Measurements from ENCODE around the gene TVP23A.

The TVP23A gene

DNA sequence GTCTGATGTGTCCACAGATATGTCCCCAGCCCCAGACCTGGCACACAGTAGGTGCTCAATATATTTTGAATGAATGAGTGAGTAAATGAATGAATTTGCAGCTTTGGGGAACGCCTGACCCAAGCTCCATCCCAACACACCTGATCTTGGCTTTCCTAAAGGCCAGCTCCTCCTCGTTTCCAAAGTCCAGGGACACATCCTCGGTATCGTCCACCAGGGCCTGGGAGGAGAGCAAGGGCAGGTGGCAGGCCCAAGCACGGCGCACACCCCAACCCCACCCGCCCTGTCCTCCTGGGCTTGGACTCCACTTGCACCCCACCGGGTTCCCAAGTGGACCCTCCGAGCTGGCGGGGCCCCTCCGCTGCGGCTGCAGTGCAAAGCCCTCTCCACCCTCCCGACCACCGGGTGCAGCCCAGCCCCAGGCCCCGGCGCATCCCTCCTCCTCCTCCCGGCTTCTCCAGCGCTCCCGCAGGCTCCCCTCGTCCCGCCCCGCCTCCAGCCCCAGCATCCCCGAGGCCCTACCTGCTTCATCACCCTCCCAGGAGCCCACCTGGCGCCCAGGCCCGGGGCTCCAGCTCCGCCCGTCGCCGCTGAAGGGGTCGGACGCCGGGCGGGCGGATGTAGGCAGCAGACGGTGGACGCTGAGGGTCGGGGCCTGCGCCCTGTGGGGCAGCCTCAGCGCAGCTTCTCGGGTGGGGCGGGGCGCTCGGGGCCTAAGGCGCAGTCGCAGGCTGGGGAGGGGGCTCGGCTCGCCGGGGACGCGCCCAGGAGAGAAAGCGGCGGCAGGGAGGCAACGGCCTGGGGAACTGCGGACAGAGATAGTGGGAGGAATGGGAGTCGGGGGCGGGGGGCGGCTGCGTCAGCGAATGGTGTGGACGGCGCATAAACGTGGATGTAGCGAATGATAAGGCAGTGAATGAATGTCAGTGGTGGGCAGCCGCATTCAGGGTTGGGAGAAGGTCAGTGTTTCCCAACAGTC is at the start of gene TVP23A:
TVP23A (minus strand) TSS at position 832 of the 979 bp plus-strand sequence; CDS start at position 531, 301 bp downstream.
- peak; percentile 62 for DNase-seq

DNA sequence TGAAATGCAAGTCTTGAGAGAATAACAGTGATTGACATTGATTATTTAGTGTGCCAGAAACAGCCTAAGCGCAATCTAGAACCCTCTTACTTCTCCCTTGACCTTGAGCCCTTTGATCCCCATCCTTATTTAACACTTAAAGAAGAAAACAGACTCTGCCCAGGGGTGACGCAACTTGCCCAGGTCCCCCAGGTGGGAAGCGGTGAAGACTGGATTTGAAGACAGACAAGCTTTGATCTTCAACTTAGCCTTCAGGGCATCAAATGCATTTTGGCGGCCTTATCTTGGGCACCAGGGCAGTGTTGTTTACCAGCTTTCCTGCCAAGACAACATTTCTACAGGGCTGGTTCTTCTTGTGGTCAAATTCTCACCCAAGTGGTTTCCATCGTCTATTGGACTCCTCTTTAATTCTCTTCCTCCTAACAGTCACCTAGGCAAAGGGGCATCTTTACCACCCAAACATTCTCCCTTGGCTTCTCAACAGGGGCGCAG is 49.6 kb upstream of the TVP23A start:
- DNase-seq, result no peak

DNA sequence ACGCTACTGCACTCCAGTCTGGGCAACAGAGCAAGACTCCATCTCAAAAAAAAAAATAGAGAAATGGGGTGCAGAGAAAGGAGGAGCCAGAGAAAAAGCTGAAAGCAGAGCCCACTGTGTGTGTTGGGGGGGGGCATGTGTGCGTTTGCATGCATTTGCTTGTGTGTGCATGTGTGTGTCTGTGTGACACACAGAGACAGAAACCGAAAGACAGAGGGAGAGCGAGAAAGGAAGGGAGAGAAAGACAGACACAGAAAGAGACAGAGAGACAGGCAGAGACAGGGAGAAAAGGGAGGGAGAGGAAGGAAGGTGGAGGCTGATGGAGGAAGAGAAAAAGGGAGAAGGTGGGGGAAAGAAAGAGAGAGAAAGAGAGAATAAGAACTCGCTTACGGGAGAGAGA is 48.6 kb upstream of the TVP23A start:
- no peak for DNase-seq

DNA sequence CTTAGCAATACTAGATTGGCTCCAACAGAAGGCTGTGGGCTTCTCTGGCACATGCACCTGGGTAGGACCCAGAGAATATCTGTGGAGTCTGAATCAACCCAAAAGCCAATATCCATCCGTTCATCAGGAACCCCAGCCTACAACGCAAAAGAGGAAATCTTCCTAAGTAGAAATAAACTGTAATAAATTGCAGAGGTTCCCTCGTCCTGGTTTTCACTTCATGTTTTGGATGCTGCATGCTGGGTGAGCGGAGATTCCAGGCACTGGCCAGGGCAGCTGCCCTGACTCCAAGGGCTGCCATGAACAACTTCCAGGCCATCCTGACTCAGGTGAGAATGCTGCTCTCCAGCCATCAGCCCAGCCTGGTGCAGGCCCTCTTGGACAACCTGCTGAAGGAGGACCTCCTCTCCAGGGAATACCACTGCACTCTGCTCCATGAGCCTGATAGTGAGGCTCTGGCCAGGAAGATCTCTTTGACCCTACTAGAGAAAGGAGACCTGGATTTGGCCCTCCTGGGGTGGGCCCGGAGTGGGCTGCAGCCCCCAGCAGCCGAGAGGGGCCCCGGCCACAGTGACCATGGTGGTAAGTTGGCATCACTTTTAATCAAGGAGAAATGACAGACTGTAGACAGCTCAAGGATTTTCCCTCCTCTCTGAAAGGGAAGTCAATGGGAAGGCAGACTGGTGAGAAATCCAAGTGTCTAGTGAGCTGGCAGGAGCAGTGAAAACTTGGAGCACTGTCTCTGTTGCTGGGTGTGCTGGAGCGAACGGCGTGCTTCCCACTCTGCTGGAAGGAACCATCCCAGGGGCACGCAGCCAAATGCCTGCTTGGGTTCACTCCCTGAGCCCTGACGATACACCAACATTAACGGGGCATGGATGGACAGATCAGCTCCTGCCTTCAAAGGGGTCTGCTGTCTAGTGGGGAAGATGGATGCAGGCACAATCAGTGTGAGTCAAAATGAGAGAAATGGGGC is 47.7 kb upstream of the TVP23A start:
- no peak for DNase-seq

DNA sequence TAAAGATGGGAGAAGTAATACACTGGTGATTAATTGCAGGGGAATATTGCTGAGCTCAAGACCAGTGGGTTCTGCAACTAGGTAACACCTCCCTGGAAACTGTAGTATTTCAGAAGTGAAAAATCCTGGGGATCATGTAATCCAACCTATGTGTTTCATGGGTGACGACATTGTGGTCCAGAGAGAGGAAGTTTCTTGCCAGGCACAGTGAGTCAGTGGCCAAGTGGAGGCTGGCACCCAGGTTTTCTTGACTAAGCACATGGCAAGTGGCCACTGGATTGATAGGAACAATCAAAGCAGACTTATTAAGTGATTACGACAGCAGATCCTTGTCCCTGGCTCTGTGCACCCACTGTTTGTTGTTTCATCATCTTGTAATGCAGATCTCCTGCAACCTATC is 43.8 kb upstream of the TVP23A start:
- DNase-seq, result no peak

DNA sequence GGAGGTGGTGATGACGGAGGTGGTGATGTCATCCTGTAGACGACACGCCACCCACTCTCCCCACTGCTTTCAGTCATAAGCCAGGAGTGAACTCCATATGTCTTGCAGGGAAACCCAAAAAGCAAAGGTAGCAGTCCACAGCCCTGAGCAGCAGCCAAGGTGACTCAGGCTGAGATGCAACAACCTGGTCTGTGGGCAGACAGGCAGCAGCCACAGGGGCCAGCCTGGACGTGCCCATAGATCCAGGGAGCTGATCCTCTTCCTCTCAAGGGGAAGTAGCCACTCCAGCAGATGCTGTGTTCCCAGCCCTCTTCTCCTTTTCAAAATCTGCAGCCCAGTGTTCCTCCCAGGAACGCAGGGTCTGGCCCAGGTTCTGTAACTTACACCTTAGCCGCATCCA is 41.1 kb upstream of the TVP23A start:
- DNase-seq, result no peak

DNA sequence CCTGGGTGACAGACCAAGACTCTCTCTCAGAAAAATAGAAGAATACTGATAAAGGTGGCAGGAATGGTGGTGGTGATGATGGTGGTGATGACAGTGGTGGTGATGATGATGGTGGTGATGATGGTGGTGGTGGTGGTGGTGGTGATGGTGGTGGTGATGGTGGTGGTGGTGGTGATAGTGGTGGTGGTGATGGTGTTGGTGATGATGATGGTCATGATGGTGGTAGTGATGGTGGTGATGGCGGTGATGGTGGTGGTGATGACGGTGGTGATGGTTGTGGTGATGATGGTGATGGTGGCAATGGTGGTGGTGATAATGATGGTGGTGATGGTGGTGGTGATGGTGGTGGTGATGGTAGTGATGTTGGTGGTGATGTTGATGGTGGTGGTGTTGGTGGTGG is 40.4 kb upstream of the TVP23A start:
- DNase-seq, result no peak

DNA sequence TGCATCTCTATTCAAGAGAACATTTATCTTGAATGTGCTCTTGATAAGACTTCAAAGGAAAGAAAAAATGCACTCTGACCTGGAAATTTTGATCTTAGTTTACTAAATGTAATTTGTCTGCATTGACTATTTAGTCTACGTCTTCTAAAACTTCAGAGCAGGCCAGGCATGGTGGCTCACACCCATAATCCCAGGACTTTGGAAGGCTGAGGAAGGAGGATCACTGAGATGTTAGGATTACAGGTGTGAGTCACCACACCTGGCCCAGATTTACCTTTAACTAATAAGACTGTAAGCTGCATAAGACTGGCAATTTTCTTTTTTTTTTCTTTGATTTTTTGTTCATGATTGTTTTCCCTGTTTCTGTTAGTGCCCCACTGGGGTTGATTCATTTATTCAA is 39.6 kb upstream of the TVP23A start:
- DNase-seq, result no peak

DNA sequence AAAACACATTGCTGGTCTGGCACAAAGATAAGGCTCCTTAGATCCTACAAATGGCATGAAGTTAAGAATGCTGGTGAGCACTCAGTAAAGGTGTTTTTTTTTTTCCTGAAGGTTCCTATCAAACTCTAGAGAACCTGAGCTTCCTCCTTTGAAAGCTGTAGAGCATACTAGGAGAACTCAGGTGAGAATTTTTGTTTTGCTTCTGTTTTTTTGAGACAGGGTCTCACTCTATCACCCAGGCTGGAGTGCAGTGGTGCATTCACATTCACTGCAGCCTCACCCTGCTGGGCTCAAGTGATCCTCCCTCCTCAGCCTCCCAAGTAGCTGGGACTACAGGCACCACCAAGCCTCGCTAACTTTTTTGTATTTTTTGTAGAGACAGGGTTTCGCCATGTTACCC is 37.4 kb upstream of the TVP23A start:
- no peak for DNase-seq

DNA sequence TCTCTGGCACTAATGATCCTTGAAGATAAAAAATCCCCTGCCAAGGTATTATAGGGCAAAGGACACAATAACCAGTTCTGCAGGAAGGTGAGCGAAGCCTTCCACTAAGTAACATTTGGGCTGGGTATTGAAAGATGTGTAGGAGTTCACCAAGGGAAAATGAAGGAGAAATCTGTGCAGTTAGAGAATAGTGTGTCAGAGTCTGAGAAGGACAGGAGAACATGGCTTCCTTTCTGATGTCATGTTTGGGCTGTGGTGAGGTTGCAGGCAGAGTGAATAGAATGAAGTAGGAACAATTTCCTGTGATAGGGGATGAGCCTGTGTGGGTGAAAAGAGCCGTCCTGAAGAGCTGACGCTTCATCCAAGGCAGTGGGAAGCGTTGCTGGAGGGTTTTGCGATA is 34.4 kb upstream of the TVP23A start:
- no peak for DNase-seq

DNA sequence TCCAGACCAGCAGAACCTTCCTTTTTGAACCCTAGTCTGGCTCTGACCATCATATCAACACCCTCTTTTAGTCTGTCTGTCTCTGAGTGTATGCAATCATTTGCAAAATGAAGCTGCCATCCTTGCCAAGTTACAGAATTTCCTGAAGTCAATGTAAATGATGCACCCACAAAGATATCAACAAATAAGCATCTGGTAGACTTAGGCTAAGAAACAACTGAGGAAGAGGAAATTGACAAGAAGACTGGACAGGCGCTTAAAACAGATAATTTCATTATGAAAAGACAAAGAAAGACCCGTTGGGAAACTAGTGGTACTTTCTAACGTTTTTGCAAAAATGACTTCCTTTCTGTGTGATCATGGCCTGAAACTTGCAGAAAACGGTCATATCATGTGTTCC is 33.7 kb upstream of the TVP23A start:
- no peak for DNase-seq

DNA sequence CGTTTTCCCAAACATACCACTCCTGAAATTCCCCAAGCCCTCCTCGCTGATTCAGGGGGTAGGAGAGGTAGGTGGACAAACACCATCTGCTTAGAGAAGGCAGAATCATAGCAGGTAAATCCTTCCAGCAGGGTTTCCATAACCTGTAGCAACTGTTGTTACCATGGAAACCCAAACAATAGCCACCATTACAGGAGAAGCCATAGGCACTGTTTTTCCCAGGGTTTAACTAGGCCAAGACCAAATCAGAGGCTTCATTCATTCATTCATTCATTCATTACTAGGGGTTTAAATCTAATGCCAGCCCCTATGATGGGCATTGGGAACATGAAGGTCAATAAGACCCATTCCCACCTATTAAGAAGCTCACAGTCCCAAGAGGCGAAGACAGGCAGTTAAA is 32.9 kb upstream of the TVP23A start:
- DNase-seq, result no peak

DNA sequence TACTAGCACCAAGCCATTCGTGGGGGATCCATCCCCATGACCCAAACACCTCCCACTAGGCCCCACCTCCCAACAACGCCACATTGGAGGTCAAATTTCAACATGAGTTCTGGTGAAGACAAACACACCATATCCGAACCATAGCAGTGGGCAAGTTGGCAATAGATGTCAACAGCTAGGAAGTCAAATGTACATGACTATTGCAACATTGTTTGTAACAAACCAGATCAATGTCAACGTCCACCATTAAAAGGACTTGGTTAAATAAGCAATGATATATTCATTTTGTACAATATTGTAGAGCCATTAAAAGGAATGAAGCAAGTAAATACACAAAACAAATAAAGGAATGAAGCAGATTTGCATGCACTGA is 31.9 kb upstream of the TVP23A start:
- no peak for DNase-seq

DNA sequence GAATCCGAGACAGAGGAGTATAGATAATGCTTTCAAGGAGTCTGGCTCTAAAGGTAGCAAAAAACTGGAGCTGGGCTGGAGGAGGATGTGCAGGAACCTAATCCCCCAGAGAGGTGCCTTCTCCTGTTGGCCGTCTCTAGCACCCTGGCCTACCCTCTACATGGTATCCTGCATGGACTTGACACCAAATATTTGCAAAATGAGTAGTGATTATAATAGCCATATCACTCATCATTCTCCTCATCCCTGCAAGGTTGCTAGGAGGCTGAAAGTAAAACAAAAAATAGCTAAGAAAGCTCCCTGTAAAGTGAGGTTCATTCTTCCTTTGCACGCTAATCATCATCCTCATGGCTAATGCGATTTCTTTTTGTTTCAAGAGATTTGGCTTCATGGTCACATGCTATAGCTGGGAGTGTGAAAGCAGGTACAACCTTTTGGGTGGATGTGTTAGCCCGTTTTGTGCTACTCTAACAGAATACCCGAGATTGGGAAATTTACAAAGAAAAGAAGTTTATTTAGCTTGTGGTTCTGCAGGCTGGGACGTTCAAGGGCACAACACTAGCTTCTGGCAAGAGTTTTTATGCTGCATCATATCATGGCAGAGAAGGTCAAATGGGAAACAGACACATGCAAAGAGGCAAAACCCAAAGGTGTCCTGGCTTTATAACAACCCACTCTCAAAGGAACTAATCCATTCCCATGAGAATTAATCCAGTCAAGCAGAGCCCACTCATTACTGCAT is 31.3 kb upstream of the TVP23A start:
- DNase-seq, result no peak

DNA sequence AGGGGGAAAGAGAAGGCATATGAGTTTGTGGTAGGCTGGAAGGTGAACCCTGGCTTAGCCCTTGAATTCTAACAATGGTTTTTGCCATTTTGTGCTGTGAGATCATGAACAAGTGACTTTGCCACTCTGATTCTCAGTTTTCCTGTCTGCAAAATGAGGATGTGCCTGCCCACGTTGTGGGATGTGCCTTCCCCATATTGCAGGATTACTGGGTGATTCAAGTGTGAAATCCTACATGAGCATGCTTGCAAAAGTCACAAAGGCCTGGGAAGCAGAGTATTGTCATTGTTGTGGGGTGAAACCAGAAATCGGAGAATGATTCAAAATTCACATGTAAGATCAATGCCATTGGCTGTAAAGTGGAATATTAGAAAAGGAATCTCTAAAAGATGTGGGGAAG is 28.6 kb upstream of the TVP23A start:
- no peak for DNase-seq

DNA sequence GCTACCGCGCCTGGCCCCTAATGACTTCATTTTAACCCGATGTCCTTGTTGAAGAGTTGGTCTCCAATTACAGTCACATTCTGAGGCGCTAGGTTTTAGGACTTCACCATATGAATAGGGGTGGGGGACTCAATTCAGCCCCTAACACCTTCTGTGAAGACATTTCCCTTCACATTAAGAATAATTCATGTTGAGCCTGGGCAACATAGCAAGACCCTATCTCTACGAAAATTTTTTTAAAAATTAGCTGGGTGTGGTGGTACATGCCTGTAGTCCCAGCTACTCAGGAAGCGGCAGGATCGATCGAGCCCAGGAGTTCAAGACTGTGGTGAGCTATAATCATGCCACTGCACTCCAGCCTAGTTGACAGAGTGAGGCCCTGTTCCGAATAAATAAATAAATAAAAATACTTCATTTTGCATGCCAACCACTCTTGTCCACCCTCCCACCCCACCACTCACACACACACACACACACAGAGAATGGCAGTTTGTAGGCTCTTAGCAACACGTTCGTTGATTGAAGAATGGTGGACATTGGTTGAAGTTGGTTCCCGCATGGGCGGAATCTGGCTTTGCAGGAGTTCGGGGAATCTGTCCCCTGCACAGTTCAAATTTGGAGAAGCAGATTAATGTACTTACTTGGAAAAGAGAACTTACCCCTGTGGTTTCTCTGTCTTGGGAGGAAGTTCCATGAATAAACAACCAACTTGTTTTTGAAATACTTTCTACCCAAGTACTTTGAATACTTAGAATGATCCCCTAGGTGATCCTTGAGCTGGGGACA is 27.8 kb upstream of the TVP23A start:
- DNase-seq, result no peak

DNA sequence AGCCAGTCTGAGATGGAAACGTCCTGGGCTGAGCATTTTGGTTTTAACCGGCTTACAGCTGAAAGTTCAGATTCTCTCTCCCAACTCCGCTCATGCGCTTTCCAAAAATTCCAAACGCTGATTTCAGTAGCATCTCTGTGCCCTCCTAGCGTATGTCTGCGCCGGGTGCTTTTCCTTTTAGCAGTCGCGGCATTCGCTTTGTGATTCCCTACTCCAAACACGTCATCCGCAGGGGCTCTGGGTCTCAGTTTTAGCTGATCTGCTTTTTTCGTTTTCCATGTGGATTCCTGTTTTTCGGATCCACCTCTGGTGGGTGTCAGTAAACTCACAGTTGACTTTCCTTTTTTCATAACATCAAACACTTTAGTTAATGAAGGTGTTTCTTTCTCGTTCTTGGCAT is 22.1 kb upstream of the TVP23A start:
- no peak for DNase-seq

DNA sequence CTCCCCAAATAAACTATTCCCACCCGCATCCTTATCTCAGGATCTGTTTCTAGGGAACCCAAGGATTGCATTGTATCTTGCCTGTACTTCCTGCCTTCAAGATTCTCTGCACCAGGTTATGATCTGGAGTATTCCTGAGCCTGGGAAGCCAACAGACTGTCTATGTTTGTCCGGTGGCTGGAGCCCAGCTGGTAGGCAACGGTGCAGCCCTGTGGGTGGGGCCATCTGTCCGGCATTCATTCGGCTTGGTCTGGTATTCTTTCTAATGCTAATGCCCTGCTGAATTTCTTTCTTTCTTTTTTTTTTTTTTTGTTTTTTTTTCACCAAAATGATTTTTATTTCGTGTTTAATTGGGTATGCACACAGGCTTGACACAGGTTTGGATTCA is 20.7 kb upstream of the TVP23A start:
- no peak for DNase-seq

DNA sequence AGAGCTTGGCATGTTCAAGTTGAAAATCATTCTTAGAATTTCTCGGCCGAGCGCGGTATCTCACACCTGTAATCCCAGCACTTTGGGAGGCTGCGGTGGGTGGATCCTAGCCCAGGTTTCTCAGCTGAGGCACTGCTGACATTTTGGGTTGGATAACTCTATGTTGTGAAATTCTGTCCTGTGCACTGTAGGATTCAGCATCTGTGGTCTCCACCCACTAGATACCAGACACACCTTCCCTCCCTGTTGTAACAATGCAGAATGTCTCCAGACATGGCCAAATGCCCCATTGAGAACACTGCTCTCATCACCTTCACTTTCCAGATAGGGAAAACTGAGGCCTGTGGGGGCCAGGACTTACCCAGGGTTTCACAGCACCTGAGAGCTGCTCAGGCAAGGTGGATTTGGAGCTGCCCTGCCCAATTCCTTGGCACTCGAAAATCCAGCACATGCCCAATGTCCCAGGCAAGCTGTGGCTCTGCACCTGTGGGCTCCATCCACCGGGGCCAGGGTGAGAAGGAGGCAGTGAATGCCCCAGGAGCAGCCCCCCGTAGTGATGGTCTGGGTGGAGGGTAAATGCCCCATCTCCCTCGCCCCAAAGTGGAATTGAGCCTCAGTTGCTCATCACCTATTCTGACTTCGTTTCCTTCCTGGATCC is 20.2 kb upstream of the TVP23A start:
- no peak for DNase-seq

DNA sequence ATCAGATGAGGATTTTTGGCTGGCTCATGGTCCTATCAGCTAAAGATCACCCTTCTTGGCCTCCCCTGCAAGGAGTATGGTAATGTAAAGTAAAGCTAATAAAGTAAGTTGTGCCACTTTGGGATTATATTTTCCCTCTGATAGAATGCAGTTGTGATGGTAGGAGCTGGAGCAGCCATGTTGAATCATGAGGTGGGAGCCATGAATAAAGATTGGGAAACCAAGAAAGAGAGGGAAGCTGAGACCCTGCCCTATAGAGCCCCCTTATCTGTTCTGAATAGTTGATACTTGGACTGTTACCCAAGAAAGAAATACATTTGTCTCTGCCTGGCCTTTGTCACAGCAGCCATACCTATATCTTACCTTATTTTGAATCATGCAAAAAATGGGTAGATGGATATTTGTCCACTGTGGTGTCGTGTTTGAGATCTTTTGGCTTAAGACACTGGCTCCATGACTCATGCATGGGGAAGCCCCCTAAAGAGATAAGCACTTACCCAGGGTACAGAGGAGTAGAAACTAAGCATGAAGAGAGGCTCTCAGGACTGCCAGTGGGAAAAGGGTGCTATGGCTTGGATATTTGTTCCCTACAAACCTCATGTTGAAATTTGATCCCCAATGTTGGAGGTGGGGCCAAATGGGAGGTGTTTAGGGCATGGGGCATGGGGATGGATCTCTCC is 17.7 kb upstream of the TVP23A start:
- no peak for DNase-seq

All from right hindlimb (tissue), 1 donor.